GDM1 (cell line): ENCODE data around the gene TBC1D2B.

Source experiments
- DNase-seq: peaks from one replicate; lab custom pipeline; 2025; lab: John Stamatoyannopoulos, UW

The TBC1D2B gene

DNA sequence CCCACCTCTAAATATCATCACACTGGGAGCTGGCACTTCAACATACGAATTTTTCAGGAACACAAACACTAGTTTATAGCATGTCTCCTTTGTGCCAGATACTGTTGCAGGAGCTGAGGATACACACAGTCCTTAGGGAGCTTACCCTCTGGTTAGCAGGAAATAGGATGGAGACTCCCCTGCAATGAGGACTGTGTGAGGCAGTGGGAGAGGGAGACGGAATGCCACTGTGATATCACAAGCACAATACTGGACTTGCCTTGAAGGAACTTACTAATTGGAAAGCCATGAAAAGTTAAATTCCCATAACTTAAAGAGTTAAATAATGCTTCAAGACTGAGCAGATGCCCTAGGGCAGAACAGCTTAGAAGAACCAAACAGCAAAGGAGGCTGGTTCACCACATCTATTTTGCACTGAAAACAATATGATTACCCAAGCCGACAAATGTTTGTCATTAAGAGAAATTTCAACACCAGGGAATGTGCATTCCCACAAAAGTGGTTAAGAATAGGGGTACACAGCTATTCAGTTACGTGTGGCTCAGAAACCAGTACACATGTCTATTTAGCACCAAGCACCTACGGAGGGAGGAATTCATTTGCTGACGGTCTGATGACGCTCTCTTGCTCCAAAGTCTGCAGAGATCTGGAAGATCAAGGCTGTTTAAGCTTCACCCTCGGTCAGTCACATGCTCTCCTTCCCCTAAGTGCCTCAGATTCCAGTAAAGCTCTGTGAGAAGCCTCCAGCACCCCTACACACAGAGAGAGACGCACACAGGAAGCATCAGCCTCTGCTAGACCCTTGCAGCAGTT lies 5.2 kb downstream of the TBC1D2B start:
- no peak for DNase-seq

DNA sequence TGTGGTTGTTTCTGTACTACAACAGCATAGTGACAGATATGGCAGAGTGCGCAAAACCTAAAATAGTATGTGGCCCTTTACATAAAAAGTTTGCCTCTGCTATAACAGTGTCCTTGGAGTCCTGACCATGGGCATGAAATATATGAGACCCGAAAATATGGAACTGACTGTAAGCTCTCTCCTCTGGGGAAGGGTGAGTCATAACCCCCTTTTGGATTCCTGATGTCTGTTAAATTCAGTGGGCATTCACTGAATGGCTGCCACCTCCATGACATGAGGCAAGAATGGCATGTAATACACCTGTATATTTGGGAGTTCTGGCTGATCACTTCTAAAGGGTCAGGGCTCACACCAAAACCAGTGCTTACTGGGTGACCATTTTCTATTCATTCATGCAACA lies 6.1 kb downstream of the TBC1D2B start:
- DNase-seq: no peak

DNA sequence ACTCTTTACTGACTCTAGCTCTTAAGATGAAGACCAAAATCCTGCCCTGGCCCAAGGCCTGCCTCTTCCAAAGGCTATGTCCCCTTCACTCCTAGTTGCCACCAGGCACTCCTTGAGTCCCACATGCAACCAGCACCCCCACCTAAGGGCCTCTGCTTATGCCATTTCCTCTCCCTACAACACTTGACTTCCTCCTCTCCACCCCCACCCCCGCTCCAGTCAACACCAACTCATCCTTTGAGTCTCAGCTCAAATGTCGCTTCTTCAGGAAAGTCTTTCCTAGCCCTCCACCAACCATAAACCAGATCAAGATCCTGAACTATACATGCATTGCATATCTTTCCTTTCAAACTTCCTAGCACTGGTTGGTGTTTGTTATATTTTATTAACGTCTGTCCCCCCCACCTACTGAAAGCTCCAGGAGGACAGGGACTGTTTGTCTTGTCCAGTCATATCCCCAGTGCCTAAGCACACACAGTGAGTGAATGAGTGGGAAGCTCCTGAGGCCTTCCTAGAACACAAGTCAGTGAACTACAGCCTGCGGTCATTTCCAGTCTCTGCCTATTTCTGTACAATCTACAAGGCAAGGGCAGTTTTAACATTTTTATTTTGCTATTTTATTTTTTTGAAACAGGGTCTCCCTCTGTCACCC lies 7.3 kb downstream of the TBC1D2B start:
- peak; percentile 67 for DNase-seq

DNA sequence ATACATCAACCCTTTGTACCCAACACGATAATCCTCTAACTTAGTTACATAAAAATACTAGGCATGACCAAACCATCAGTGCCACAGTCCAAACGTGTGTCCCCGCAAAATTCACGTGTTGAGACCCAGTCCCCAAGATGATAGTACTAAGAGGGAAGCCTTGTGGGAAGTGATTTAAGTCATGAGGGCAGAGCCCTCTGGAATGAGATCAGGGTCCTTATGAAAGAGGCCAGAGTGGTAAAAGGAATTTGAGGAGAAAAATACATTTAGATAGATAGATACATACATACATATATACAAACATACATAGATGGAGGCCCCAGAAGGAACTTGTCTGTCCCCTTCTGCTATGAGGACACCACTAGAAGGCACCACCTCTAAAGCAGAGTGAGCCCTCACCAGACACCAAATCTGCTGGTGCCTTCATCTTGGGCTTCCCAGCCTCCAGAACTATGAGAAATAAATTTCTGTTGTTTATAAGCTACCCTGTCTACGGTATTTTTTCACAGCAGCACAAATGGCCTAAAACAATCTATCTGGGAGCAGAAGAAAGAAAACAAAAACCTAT lies 8.0 kb downstream of the TBC1D2B start:
- DNase-seq: no peak

DNA sequence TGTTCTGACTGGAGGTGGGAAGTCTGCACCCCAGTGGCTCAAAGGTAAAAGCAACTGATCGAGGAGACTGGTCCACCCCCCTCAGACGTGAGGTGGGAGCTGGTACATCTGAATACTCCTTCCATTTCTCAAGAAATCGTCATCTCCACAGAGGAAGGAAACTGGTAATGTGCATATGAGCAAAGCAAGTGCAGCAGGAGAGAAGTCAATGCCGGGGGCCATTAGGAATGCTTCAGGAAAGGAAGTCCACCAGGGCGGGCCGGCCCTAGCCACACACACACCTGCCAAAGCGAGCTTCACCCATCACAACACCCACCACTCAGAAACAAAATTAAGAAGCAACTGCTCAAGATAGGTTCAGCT lies 8.5 kb downstream of the TBC1D2B start:
- no peak for DNase-seq

DNA sequence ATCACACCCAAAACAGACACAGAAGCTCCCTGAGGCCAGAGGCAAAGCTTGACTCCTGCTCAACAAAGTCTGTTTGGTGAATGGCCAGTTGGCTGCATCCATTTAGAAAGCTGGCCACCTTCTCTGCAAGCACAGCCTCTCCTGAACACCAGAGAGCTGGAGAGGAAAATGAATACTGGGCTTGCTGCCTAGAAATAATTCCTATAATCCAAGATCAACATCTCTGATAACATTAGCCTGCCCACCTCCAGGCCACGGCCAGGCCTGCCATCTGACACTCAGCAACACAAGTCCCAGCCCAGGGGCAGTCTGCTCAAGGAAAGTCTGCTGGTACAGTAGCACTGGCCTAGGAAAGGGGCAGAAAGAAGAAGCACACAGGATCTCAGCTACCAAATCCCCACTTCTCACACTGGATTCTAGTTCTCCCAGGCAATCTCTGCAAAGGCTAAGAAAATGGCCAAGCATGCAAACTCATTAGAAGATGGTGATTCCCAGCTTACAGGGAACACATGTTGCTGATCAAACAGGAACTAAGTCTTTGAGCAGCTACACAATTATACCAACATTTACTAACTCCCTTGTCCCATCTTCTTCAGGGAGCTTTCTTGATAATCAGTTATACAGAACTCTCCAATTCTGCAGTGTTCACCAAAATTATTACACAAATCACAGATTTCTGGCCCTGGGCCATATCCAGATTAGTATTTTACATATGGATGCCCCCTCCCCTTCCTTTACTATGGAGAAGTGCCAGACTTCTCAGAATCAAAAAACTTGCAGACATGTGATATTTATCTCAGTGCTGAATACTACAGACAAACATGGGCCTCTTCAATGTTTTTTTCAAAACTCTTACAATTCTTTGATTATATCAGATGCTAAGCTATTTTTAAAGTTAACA lies 9.9 kb downstream of the TBC1D2B start:
- no peak for DNase-seq

DNA sequence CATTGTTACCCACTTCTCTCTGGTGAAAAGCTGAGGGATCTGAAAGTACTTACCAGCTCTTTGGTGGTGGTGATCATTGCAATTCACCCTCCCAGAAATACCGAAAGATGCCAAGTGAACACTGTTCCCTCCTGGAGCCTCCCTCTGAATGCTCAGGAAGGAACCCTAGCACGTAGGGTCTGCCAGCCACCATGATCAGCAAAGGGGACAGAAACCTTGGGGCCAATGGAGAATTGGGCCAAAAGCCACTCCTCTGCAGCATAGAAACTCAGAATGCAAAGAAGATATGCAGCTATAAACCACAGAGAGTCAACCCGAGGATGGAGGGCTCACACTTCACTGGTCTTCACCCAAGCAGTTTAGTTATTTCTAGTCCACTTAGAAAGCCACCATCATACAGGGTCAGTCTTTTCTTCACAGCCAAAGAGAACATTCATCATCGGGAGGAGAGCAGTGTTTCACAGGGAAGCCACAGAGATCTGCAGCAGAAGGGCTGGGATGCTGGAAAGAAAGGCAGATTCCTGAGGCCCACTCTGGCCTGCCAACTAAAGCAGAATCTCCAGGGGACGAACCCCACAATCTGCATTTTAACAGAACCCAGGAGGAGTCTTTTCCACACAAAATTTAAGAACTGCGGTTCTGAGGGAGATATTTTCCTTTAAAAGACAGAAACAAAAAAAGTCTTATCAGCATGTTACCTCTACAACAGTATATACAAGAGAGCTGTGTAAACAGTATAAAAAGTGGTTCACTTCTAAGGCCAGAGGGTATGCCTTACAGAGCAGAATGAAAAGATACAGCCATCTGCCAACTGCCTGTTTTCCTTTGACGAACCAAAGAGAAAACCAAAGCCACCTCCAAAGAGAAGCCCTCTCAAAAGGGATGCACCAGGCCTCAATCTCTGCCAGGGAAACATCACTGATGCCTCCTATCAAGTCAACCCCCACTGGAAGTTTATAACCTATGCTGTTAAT lies 11.3 kb downstream of the TBC1D2B start:
- no peak for DNase-seq

DNA sequence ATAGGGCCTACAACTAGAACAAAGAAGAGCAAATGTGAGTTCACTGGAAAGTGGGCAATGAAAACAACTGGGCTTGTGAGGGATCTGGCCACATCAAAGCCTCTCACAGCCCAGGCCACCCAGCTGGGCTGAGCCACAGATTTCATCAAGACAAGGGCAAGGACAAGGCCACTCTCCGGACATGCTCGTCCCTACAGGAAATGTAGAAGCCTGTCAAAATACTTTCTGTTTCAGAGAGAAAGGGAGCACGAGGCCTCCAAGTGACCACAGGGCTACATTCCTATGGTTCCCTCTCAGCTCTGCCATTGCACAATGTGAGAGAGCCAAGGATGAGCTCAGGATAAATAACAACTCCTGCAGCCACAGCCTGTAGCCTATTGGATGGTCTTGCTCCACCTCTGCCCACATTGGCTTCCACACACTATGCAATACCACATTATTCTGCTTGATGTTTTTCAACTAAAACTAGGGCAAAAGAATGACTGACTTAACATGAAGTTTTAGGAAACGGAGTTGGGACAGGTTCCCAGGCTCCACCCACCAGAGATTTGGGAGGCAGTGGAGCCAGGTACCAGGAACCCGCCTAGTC lies 12.1 kb downstream of the TBC1D2B start:
- DNase-seq: no peak

DNA sequence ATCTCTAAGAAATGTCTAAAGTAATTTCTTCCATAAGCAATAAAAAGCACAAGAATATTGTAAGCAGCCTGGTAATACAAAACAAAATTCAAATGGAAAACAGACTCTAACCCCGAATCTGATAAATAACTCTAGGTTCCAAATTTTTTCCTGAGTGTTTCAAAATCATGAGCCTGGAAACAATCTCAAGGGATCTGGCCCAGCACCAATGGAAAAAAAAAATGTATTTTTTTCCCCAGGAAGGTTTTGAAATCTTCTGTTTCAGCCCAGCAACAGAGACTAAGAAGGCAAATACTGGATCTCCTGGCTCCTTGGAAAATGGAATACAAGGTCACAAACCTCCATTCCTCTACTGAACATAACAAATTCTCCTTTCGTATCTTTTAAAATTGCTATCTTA lies 13.0 kb downstream of the TBC1D2B start:
- DNase-seq: no peak

DNA sequence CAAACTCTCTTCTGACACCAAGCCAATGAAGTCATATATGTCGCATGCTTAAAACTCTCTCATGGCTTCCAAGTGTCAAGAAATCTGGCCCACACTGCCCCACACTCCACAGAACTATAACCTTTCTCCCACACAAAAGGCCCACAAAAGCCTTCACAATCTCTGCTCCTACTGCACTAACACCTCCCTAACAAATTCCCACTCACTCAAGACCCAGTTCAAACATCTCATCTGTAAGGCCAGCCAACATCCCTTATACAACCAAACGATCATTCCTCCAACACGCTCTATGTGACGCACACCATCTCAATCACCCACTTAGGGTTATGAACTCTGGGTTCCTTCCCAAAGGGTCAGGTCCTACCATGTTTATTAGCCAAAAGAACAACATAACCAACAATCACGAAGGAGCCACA lies 13.5 kb downstream of the TBC1D2B start:
- no peak for DNase-seq

DNA sequence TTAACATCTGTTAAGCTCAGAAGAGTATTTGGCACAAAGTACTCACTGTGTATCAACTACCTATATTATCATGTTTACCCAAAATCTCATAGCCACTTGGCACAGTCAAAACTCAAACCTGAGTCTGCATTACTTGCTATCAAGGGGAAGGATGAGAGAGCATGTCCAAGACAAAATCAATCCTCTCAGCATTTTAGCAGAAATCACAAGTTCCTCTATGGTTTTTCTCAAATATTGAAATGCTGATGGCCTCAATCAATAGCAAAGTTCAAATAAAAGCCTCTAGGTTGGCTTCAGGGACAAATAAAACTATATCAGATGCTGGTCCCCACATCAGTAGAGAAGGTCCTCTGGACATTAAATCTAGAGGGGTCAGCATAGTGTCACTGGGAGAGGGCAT lies 14.3 kb downstream of the TBC1D2B start:
- DNase-seq: no peak

DNA sequence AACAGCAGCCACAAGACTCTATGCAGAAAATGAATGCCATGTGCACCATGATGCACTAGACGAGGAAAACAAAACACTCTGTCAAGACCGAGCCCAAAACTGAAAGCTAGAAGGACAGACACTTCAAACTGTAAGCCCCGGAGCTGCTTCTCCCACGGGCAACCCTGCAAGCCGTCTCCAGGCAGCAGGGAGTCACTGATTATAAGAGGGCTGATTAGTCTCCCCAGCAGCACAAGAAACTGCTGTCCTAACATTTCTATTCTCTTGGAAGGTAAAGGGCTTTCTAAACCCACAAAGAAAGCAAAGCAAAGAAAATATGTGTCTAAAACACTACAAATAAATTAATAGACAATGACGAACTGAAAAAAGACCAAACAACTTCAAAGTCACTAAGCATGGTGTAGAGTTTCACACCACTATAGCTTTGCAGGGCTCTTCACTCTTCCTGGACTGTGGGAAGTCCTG lies 15.5 kb downstream of the TBC1D2B start:
- no peak for DNase-seq

DNA sequence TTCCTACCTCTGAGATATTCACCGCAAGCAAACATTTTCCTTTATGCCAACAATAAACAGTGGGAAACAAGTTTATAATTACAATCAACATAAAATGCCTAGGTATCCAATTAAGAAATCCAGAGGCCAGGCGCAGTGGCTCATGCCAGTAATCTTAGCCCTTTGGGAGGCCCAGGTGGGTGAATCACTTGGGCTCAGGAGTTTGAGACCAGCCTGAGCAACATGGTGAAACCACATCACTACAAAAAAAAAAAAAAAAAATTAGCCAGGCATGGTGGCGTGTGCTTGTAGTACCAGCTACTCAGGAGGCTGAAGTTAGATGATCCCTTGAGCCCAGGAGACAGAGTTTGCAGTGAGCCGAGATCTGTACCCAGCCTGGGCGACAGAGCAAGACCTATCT lies 17.3 kb downstream of the TBC1D2B start:
- no peak for DNase-seq

DNA sequence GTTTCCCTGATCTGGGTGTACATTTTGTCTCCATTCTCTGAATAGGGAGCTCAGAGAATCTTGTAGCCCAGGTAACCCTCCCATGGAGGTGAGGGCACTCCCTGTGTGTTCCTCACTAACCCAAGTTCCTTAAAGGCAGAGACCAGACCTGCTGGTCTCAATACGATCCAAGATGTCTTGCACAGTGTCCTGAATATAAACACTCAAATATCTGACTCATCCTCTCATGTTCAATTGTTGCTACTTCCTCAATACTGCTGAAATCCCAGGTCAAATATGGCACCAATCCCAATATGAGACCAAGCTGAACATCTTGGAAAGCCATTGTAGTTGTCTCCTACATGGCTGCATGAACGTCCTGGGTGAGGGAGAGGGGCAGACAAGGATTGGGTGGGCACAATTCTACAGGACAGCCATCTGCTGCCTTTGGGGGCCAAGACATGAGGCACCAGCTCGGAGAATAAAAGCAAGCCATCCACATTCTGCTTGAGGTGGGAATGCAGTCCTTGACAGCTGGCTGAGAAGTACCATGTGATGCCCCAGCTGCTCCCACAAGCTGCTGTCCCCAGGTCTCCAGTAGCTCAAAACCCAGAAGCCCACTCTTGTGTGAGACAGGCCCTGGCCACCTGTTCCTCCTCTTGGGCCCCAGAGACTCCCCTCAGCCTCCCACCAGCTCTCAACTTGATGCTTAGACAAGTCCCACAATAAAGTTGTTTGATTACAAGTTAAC lies 18.2 kb downstream of the TBC1D2B start:
- DNase-seq: no peak

DNA sequence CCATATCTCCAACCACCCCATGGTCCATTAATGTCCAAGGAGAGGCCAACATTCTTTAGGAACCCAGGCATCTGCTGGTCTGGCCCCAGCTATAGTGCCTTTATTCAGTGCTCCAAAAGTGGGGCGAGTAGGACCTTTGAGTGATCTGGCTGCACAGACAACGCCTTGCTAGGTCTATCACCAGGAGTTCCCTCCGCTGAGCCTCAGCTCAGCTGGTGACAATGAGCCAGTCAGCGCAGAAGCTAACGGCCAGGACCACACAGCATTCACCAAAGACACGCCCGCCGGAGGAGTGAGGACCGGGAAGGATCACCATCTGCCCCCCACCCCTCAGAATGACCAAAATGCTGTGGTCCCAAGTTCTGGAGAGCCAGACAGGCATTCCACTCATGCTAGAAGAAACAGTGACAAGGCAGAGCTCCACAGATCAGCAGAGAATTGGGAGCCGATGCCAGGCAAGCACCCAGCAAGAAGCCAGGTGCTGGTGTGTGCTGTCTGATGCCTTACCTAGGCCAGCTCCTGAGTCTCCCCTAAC lies 19.0 kb downstream of the TBC1D2B start:
- no peak for DNase-seq

DNA sequence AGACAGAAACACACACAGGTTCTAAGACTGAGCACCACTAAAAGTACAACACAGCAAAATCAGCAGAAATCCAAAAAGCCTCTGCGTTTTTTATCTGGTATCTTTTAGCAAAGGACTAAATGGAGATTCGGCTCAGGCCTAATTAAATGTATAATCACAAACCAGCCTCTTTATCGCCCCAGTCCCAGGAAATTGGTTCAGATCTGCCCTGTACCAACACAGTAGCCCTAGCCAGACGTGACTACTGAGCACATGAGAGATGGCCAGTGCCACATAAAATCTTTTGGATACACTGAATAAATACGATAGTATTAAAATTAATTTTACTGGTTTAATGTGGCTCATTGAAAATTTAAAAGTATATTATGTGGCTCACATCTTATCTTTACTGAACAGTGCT lies 19.7 kb downstream of the TBC1D2B start:
- DNase-seq: no peak

DNA sequence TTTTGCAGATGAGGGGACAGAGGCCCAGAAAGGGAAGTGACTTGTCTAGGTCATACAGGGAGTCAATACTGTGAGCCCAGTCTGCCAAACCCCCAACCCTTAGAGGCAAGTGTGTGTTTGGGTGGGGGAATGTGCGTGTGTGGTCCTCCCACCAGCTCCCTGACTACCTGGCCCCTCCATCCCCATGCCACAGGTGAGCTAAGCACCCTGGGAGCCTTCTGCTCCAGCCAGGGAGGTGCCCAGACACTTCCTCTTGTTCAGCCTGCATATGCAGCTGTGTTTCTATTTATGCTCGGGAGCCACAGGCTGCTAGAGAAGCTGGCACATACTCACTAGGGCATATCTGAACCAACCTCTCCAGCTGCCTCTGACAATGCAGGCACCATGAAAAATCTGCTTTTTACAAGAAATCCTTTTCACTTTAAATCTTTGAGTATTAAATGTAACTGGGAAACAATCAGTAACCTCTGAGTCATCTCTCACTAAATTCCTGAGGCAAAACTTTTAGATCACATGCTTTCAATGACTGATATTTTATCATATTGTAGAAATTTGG lies 20.7 kb downstream of the TBC1D2B start:
- peak; percentile 70 for DNase-seq

DNA sequence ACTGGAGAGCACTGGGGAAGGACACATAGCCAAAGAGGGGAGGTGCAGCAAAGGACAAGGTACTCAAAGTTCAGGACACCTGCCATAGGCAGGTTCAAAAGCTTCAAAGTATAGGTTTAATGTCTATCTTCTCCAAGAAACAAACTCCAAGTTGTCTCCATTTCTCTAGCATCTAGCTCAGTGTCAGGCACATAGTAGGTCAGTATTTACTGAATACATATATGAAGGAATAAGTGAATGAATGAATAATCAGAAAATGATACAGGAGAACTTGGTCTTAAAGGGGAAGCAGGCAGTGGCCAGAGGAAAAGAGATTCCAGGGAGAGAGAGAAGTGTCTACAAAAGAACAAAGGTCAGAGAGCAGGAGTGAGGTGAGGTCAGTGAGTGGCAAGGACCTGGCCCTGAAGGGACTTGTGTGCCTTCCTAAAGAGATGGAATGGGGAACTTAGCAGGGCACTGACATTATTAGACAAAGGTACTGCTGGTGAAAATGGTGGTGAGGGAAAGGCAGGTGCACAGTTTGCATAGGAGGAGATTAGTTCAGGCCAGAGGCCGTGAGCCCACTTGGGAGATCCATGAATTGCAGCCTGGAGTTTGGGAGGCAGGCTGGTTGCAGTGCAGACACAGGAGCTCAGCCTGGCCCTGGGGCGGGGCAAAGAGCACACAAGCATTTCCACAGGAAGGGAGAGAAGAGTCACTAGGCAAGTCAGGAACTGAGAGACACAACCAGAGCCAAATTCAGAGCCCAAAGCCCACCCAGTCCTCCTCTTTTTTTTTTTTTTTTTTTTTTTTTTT lies 21.4 kb downstream of the TBC1D2B start:
- peak; percentile 67 for DNase-seq

DNA sequence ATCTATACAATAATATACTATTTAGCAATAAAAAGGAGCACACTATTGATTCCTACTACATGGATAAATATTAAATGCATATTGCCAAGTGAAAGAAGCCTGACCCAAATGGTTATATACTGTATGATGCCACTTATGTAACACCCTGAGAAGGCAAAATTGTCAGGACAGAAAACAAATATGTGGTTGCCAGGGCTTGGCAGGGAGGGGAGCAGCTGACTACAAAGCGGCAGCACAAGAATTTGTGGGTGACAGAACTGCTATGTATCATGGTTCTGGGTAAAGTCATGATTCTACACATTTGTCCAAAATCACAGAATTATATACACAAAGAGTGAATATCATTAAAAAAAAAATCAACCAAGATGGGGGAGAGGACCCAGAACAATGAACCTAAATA lies 22.5 kb downstream of the TBC1D2B start:
- no peak for DNase-seq
